ENCODE data around the gene ARMC5.
"Not testable (repeated sequence)": the region's sequence is repeated elsewhere in the genome, so short reads cannot be mapped to it uniquely, and the experiment has no call there.

Gene ARMC5, protein sequence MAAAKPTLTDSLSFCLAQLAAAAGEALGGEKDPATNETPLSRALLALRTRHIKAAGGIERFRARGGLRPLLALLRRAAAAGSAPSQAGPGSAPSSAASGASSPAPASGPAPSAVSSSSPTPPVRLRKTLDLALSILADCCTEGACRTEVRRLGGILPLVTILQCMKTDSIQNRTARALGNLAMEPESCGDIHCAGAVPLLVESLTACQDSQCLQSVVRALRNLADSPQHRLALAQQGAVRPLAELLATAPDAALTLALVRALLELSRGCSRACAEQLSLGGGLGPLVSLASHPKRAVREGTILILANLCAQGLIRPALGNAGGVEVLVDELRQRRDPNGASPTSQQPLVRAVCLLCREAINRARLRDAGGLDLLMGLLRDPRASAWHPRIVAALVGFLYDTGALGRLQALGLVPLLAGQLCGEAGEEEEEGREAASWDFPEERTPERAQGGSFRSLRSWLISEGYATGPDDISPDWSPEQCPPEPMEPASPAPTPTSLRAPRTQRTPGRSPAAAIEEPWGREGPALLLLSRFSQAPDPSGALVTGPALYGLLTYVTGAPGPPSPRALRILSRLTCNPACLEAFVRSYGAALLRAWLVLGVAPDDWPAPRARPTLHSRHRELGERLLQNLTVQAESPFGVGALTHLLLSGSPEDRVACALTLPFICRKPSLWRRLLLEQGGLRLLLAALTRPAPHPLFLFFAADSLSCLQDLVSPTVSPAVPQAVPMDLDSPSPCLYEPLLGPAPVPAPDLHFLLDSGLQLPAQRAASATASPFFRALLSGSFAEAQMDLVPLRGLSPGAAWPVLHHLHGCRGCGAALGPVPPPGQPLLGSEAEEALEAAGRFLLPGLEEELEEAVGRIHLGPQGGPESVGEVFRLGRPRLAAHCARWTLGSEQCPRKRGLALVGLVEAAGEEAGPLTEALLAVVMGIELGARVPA

DNA sequence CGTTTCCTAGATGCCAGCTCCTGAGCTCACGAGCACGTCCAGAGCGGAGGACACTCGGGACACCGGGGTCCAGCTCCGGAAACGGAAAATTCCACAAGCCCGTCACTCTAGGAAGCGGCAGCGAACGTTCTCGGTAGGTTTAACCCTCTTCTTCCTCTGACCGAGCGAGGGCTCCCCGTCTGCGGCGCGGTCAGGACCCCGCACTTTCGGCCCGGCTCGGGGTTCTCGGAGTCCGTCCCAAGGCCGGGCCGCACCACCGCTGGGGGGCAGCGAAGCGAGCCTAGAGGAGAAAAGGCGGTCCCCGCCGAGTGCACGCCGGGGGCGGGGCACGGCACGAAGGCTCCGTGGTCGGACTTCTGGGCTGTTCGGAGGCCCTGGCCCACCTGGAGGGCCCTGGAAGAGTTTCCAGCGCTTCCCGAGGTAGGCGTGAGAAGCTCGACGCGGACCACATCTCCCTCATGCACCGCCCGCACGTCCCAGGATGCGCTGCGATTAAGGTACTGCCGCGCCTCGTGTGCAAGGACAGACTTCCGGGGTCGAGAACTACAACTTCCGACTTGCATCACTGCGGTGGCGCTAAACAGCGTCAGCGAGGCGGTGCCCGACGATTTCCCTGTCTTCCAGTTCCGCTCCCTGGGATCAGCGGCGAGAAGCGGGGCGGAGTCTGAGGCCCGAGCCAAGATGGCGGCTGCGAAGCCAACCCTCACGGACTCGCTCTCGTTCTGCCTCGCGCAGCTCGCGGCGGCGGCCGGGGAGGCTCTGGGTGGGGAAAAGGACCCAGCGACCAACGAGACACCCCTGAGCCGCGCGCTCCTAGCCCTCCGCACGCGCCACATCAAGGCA is at the start of gene ARMC5:
Gene ARMC5 (plus strand): TSS at position 658 of the 843 bp plus-strand sequence. CDS start 24 bp downstream, at position 682.
- peak; percentile 89 for DNase-seq (ENCODE audit: low read depth)

DNA sequence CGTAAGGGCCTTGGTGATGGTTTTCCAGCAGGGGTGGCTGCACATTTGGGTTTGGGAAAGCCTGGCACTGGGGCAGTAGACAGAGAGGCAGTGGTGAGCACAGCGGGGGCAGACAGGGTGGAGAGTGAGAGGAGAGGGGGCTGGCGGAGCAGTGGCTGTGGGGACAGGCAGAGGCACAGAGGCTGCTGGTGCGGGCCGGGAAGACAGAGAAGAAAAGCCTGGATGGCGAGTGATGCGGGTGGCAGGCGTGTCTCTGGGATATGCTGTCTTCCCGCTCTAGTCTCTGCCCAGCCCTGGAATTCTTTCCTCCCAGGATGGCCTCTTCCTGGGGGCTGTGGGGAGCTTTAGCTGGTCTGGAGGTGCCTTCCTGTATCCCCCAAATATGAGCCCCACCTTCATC is 49.2 kb upstream of the ARMC5 start:
- DNase-seq (ENCODE audit: low read depth), result no peak

DNA sequence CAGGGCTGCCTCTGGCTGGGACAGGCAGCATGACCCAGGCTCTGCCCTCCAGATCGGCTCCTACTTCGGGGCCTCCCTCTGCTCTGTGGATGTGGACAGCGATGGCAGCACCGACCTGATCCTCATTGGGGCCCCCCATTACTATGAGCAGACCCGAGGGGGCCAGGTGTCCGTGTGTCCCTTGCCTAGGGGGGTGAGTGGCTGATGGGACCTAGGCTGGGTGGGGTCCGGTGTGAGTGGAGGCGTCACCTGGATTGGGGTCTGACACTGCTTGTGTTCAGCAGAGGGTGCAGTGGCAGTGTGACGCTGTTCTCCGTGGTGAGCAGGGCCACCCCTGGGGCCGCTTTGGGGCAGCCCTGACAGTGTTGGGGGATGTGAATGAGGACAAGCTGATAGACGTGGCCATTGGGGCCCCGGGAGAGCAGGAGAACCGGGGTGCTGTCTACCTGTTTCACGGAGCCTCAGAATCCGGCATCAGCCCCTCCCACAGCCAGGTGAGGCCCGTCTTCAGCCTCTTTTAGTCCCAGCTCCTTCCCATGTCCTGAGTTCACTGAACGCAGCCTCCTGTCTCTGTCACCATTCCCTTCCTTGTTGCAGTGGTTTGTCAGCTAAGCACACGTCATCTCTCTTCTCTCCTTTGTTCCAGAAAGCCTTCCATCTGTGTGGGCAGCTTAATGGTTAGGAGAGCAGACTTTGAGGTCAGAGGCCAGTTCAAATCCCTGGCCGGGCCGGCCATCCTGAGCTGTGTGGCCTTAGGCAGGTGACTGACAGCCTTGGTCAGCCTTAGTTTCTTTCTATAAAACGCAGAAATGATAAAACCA is 48.1 kb upstream of the ARMC5 start:
- DNase-seq (ENCODE audit: low read depth), result no peak

DNA sequence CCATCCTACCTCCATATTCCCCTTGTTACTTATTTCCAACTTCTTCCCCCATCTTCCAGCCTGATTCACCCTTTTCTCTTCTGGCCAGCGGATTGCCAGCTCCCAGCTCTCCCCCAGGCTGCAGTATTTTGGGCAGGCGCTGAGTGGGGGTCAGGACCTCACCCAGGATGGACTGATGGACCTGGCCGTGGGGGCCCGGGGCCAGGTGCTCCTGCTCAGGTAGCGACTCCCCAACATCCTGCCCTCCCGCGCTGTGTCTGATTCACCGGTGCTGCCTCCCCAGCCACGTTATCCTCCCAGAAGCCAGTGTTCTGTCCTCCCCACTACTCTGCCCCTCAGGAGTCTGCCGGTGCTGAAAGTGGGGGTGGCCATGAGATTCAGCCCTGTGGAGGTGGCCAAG is 46.6 kb upstream of the ARMC5 start:
- DNase-seq (ENCODE audit: low read depth), result no peak

DNA sequence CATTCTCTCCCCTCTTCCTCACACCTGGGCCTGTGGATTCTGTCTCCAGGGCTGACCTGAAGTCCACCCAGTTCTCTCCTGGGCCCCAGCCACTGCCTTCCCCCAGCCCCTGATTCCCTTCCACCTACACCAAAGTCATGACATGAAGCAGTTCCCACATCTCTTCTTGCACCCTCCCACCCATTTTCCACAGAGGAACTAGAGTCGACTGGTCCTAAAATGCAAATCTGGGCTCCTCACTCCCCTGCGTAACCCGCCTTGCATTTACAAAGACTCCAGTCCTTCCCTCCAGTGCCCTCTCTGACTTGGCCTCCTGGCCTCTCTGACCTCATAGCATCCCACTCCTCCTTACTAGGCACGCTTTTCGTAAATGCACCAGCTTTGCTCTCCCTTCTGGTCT is 45.9 kb upstream of the ARMC5 start:
- DNase-seq (ENCODE audit: low read depth), result no peak

DNA sequence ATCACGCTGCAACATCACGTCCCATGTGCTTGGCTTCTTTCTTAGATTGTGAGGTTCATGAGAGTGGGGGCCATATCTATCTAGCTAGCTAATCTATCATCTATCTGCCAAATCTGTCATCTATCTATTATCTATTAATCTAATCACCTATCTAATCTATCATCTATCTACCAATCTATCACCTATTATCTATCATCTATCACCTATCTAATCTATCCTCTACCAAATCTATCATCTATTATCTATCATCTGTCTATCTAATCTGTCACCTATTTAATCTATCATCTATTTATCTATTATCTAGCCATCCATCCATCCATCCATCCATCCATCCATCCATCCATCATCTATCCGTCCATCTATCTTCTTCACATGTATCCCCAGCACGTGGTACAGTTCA is 45.4 kb upstream of the ARMC5 start:
- DNase-seq (ENCODE audit: low read depth), result no peak

DNA sequence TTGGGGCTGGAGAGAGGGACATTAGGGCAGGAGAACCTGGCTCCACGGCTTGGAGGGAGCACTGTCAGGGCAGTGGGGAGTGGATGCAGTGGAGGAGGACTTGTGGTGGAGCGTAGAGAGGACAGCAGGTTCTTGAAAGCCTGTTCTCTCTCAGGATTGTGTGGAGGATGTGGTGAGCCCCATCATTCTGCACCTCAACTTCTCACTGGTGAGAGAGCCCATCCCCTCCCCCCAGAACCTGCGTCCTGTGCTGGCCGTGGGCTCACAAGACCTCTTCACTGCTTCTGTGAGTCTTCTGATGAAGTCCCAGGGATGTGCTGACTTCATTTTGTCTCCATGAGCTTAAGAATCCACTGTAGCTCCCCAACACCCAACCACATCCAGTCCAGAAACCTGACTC is 44.6 kb upstream of the ARMC5 start:
- DNase-seq (ENCODE audit: low read depth), result no peak

DNA sequence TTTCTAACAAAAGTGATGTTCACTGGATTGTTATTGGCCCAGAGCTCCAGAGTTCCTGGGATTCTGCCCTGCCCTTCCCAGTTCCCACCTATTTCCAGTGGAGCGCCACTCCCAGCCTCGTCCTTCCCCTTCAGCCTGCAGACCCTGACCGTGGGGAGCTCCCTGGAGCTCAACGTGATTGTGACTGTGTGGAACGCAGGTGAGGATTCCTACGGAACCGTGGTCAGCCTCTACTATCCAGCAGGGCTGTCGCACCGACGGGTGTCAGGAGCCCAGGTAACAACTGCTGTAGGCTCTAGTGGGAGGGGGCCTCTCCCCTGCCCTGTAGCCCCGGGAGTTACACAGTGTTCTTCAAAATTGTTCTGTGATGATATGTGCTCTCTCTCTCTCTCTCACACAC is 42.9 kb upstream of the ARMC5 start:
- DNase-seq (ENCODE audit: low read depth), result no peak

DNA sequence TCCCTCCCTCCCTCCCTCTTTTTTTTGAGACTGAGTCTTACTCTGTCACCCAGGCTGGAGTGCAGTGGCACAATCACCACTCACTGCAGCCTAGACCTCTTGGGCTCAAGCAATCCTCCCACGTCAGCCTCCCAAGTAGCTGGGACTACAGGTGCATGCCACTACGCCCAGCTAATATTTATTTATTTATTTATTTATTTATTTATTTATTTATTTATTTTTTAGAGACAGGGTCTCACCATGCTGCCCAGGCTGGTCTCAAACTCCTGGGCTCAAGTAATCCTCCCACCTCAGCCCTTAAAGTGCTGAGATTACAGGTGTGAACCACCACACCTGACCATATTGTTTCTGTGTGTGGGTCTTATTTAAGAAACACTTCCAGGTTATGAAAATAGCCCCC is 42.3 kb upstream of the ARMC5 start:
- not testable (repeated sequence) for DNase-seq (ENCODE audit: low read depth)

DNA sequence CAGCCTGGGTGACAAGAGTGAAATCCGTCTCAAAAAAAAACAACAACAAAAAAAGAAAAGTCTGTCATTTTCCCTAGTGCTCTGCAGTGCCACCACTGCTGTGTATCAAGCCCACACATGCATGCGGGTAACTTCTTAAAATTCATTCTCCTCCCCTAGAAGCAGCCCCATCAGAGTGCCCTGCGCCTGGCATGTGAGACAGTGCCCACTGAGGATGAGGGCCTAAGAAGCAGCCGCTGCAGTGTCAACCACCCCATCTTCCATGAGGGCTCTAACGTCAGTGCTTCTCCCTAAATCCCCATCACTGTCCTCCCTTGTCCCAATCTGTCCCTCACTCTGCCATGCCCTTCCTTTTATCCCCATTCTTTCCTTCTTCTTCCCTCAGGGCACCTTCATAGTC is 41.4 kb upstream of the ARMC5 start:
- no peak for DNase-seq (ENCODE audit: low read depth)

DNA sequence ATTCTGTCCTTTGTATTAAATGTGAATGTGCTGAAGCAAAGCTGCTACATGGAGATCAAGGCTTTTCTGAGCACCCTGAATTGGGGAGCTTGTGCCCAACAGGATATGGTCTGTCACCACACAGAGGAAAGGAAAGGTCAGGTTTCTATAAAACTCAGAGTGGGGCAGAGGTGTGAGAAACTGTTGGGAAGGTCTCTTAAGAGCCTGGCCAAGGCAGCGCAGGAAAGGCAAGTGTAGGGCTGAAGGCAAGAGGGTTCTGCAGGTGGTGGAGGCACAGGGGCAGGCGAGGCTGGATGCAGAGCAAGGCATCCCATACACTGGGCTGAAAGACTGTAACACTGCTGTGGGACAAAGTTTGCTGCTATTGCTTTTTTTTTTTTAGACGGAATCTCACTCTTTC is 39.3 kb upstream of the ARMC5 start:
- no peak for DNase-seq (ENCODE audit: low read depth)

DNA sequence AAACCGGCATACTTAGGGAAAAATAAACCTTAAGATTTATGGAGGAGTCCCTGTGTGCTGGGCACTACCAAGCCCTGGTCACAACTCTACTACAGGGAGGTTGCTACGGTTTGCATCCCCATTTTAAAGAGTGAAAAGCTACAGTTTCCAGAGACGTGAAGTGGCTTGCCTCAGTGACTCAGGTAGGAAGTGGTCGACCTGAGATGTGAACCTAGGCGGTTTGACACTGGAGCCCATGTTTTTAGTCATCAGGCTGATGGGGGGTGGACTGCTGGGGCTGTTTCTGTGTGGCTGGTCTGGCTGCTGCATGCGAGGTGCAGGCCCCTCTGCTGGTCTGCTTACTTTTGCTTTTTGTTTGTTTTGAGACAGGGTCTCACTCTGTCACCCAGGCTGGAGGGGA is 37.7 kb upstream of the ARMC5 start:
- DNase-seq (ENCODE audit: low read depth), result no peak

DNA sequence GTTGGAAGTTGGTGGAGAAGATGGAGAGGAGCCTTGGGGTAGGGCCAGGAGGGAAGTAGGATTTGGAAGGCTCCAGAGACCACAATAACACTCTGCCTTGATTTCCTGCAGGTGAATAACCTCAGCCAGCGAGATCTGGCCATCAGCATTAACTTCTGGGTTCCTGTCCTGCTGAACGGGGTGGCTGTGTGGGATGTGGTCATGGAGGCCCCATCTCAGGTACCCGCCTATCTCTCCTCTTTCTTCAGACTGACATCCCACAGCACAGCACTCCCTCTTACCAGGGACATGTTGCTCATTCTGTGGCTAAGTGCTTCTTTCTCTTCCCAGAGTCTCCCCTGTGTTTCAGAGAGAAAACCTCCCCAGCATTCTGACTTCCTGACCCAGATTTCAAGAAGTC is 36.1 kb upstream of the ARMC5 start:
- DNase-seq (ENCODE audit: low read depth), result no peak

DNA sequence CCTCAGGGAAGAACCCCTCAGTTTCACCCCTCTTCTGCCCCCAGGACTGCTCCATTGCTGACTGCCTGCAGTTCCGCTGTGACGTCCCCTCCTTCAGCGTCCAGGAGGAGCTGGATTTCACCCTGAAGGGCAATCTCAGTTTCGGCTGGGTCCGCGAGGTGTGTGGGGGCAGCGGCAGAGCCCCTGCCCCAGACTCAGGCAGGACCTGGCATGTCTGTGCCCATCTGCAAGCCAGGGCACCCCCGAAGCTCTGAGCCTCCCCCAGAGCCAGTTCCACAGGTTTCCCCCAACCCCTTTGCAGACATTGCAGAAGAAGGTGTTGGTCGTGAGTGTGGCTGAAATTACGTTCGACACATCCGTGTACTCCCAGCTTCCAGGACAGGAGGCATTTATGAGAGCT is 35.5 kb upstream of the ARMC5 start:
- DNase-seq (ENCODE audit: low read depth), result no peak

DNA sequence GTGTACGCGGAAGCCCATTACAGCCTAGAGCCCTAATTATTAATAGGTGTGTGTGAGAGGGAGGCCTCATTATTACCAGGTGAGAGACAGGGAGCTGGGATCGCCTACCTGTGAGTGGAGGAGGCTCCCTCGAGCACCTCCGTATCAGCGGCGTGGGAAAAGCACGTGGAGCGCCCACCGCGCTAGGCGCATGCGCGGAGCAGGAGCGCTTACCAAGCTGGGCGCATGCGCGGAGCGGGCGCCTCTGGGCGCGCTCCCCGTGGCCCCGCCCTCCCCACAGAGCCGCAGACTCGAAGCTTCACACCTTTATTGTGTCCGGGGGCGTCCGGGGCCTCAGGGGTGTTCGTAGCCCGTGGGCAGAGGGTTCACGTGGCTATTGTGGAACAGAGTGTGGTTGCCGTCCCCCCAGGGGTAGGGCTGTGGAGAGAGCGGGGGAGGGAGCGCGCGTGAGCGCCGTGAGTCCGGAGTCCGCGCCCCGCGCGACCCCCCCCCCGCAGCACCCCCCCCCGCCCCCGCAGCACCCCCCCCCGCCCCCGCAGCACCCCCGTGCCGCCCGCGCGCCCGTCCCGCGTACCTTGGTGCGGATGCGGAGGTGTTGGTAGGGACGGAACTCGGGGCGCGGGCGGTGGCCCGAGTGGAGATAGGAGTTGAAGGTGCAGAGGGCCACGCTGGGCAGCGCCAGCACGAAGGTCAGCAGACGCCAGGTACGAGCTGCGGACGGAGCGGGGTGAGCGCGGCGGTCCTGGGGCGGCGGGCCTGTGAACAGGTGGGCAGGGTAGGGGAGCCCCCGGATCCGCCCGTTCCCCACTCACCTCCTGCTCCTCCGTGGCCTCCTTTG is 31.6 kb upstream of the ARMC5 start:
- peak; percentile 38 for DNase-seq (ENCODE audit: low read depth)

DNA sequence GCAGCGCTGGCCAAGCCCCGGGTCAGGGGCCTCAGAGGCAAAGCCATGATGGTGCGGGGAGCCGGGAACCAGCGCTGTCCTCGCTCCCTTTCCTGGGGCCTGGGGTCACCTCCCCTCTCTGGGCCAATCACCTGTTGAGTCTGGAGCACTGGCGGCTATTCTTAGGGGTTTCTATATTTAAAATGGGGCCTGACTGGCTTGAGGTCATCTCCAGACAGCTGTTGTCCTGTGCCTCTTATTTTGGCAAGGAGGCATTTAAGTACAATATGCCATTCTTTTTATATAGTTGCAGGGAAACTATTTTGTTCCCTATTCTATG is 31.1 kb upstream of the ARMC5 start, which contains the start of gene COX6A2:
Gene COX6A2 (minus strand): TSS at position 82 of the 319 bp plus-strand sequence. CDS start 35 bp downstream, at position 47.
- DNase-seq (ENCODE audit: low read depth), result no peak

DNA sequence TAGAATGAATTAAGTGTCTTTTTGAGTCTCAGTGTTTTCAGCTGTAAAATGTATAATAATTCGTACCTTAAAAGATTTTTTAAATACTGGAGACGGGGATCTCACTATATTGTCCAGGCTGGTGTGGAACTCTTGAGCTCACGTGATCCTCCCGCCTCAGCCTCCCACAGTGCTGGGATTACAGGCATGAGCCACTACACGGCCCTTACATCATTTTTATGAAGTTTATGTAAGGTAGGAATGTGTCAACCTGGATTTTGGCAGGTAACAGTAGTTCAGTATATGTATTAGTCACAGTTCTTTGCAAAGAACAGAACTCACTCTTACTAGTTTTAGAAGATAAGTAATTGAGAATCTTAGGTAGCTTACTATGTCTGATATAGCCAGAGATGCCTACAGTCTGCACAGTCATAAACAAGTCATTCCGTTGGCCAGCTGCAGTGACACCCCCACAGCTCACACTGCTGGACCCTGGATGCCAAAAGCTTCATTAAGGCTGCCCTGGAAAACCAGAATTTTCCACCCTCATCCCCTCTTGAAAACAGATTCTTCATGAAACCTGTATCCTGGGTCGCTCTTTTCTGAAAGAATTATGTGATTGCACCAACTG is 30.6 kb upstream of the ARMC5 start:
- no peak for DNase-seq (ENCODE audit: low read depth)

DNA sequence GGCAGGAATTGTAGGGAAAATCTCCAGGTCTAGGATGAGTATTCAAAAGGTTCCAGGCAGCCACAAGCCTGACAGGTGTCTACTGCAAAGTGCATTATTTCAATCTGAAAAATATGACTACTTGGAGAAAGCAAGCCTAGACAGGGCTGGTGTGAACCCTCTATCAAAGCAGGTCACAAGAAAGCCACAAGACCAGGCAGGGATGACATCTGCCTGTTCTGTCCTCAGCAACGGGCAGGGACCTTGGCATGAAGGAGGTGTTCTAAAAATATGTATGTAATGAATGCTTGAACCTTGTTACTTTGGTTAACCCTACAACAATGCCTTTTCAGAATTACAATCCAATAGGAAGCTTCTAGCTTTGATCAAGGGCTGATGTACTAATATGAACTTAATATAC is 30.0 kb upstream of the ARMC5 start:
- DNase-seq (ENCODE audit: low read depth), result no peak

DNA sequence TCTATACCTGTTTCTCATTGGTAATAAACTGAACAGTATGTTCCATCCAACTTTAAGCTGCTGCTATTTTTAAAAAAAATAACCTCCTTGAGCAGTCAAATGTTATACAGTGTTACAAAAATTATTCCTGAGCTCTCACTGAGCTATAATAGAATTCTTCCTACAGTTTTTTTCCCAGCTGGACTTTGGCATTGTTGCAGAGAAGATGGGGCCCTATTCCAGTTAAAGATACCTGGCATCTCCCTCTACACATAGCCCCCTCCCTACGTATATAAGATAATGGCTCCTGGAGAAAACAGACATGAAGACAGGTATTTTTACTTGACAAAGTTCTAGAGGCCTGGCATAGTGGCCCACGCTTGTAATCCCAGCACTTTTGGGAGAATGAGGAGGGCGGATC is 29.5 kb upstream of the ARMC5 start:
- DNase-seq (ENCODE audit: low read depth), result no peak

Data from stimulated activated CD8-positive, alpha-beta memory T cell treated with anti-CD3 and anti-CD28 coated beads, Interleukin-7, amount 100 ng/mL, for 24 hours (primary cell).